HepG2 (cell line): Measurements from ENCODE around the gene GNAT2. TPM values are rescaled to one million over a fixed set of nuclear protein-coding genes. Genes with fewer than 3 reads are reported as not detected.

Source experiments
- ATRX ChIP-seq: sonication (generic); formaldehyde crosslinking; IDR thresholded peaks from 2 replicates; pipeline ENCODE4 v1.4.0; 2020; ENCODE audit warnings: missing genetic modification reagents, borderline replicate concordance
- CTCF ChIP-seq: sonication (generic); formaldehyde crosslinking; IDR thresholded peaks from 2 replicates; pipeline ENCODE4 v1.5.0; 2020; ENCODE audit warnings: mild to moderate bottlenecking, missing genetic modification reagents, moderate library complexity
- HNRNPL ChIP-seq: fragments of 200-400 bp; formaldehyde crosslinking; IDR thresholded peaks from 2 replicates; pipeline ENCODE4 v1.6.1; 2017; ENCODE audit warnings: mild to moderate bottlenecking, low read depth, low read length
- SMAD1 ChIP-seq: sonication (generic); formaldehyde crosslinking; IDR thresholded peaks from 2 replicates; pipeline ENCODE4 v1.4.0; 2020; ENCODE audit warnings: missing genetic modification reagents, low read depth, mild to moderate bottlenecking, borderline replicate concordance
- XRCC5 ChIP-seq: fragments of 200-400 bp; formaldehyde crosslinking; optimal IDR thresholded peaks from 2 replicates; pipeline ENCODE3; 2017; ENCODE audit warnings: mild to moderate bottlenecking, low read length
- ZBED4 ChIP-seq: sonication (generic); formaldehyde crosslinking; IDR thresholded peaks from 2 replicates; pipeline ENCODE4 v1.4.0; 2020; ENCODE audit warnings: missing genetic modification reagents, borderline replicate concordance
- ZBTB42 ChIP-seq: sonication (generic); formaldehyde crosslinking; IDR thresholded peaks from 2 replicates; pipeline ENCODE4 v1.5.0; 2020; ENCODE audit warnings: mild to moderate bottlenecking, missing genetic modification reagents
- ZBTB49 ChIP-seq: sonication (generic); formaldehyde crosslinking; IDR thresholded peaks from 2 replicates; pipeline ENCODE4 v1.4.0; 2020; ENCODE audit warnings: missing genetic modification reagents, borderline replicate concordance
- ZNF121 ChIP-seq: sonication (generic); formaldehyde crosslinking; IDR thresholded peaks from 2 replicates; pipeline ENCODE4 v1.5.0; 2020; ENCODE audit warnings: mild to moderate bottlenecking, missing genetic modification reagents
- ZNF138 ChIP-seq: sonication (generic); formaldehyde crosslinking; IDR thresholded peaks from 2 replicates; pipeline ENCODE4 v1.5.0; 2020; ENCODE audit warnings: mild to moderate bottlenecking, low read depth, missing genetic modification reagents
- ZNF232 ChIP-seq: sonication (generic); formaldehyde crosslinking; IDR thresholded peaks from 2 replicates; pipeline ENCODE4 v1.4.0; 2020; ENCODE audit warnings: missing genetic modification reagents, borderline replicate concordance
- ZNF33A ChIP-seq: sonication (generic); formaldehyde crosslinking; IDR thresholded peaks from 2 replicates; pipeline ENCODE4 v1.5.1; 2020; ENCODE audit warnings: missing genetic modification reagents, mild to moderate bottlenecking, moderate library complexity, borderline replicate concordance
- ZNF550 ChIP-seq: sonication (generic); formaldehyde crosslinking; IDR thresholded peaks from 2 replicates; pipeline ENCODE4 v1.4.0; 2020; ENCODE audit warnings: mild to moderate bottlenecking, missing genetic modification reagents, borderline replicate concordance
- ZSCAN5A ChIP-seq: sonication (generic); formaldehyde crosslinking; IDR thresholded peaks from 2 replicates; pipeline ENCODE4 v1.8.0; 2022; ENCODE audit warnings: mild to moderate bottlenecking, missing genetic modification reagents, borderline replicate concordance
- polyA plus RNA-seq, 8 experiments: library from polyadenylated mRNA; depleted of rRNA in 3 of 8; stranded (reverse) in 7 of 8; unstranded in 1 of 8; fragments of >200 nt; fragmentation: Illumina TruSeq in 4 of 8; extraction: Trizol in 4 of 8; gene quantifications; 2 replicates each; pipeline versions ENCODE4 v1.2.1 to v1.2.3, GENCODE V29; 2011 to 2016; ENCODE audit warnings: low read depth in 4 of 8, missing spikeins in 1 of 8, mixed read lengths in 1 of 8; ENCODE audit not compliant: insufficient read depth in 1 of 8
- total RNA-seq, 5 experiments: library from RNA; depleted of rRNA; stranded (reverse); fragments of >200 nt; fragmentation: Illumina TruSeq; extraction: Trizol; gene quantifications; 2 replicates each; pipeline ENCODE4 v1.2.3, GENCODE V29; 2016; ENCODE audit warnings: low read depth in 1 of 5

The GNAT2 gene
- total and polyA plus RNA-seq, 2 of the 13 experiments (the other 11 are each of a cell fraction or from before 2014, with no cell fraction given) = 0.08 to 0.20 TPM

GRCh38 chr1:109640285-109640865 lies 21.0 kb upstream of the GNAT2 start (continued):
- no peak for TF ChIP-seq ZBED4 (CRISPR knock-in tag)
- TF ChIP-seq ZBTB49 (CRISPR knock-in tag) = no peak
- TF ChIP-seq ZNF232 (CRISPR knock-in tag) = no peak
- no peak for TF ChIP-seq ZNF550 (CRISPR knock-in tag)
- peak; percentile 90 for TF ChIP-seq CTCF (CRISPR knock-in tag)
- 0 out of 2 replicates have a peak, but pooled peaks have one; percentile 37 for TF ChIP-seq SMAD1
- no peak for TF ChIP-seq ZBTB42
- TF ChIP-seq ZNF121 (CRISPR knock-in tag) = no peak
- TF ChIP-seq ZSCAN5A = no peak
- peak; percentile 66; the same call in 1 of the 2 replicates for TF ChIP-seq HNRNPL
- no peak for TF ChIP-seq ATRX
- no peak for TF ChIP-seq ZNF138 (CRISPR knock-in tag)
- TF ChIP-seq XRCC5 = peak; percentile 75
- no peak for TF ChIP-seq ZNF33A (CRISPR knock-in tag)
